IMR-90 (cell line): ENCODE data around the gene PSME2. TPM values are rescaled to one million over a fixed set of nuclear protein-coding genes. Genes with fewer than 3 reads are reported as not detected.

ENCODE experiments used
- ATAC-seq: fragments of 200-7000 bp; cut with Tn5 transposase; 2 replicates; pipeline ENCODE4 v1.9.1; 2020; ENCODE audit warnings: low read depth, mild to moderate bottlenecking, moderate library complexity
- BruUV-seq: library from RNA; stranded (reverse); fragments of 400-500 nt; replicated peaks from 2 replicates; lab custom pipeline; 2021; lab: Mats Ljungman, UMichigan
- CTCF ChIA-PET: fragments of 300-600 bp; formaldehyde crosslinking; extraction: SDS; loops from one replicate; lab custom pipeline; 2021; ENCODE audit warnings: antibody characterized with exemption; lab: Yijun Ruan, JAX
- POLR2A ChIA-PET: fragments of 300-600 bp; sonication (Branson Sonifier 250); formaldehyde crosslinking; loops from one replicate; lab custom pipeline; 2022; ENCODE audit warnings: antibody characterized with exemption; ENCODE audit not compliant: unreplicated experiment; lab: Charles Lee
- DNase-seq: peaks from one replicate; pipeline ENCODE4 v3.0.0; 2013
- H2AFZ ChIP-seq: replicated peaks from 2 replicates; pipeline ENCODE3; 2013; ENCODE audit warnings: low read length, mild to moderate bottlenecking; ENCODE audit not compliant: poor library complexity
- H2AK5ac ChIP-seq: 2 replicates; pipeline ENCODE4 v1.6.1; 2013; ENCODE audit warnings: low read depth, low read length, inconsistent platforms
- H2AK9ac ChIP-seq: replicated peaks from 2 replicates; pipeline ENCODE3; 2013; ENCODE audit warnings: mild to moderate bottlenecking, low read depth, low read length, moderate library complexity; ENCODE audit not compliant: poor library complexity
- H2BK120ac ChIP-seq: 2 replicates; pipeline ENCODE4 v1.6.1; 2013; ENCODE audit warnings: low read depth, low read length, inconsistent platforms
- H2BK15ac ChIP-seq: 3 replicates; pipeline ENCODE4 v1.6.1; 2013; ENCODE audit warnings: low read depth, low read length, inconsistent platforms
- H2BK20ac ChIP-seq: 2 replicates; pipeline ENCODE4 v1.6.1; 2013; ENCODE audit warnings: low read depth, mild to moderate bottlenecking, inconsistent platforms, low read length, moderate library complexity
- H2BK5ac ChIP-seq: 2 replicates; pipeline ENCODE4 v1.6.1; 2013; ENCODE audit warnings: mild to moderate bottlenecking, low read depth, low read length, inconsistent platforms; ENCODE audit not compliant: poor library complexity, severe bottlenecking
- H3K14ac ChIP-seq: replicated peaks from 2 replicates; pipeline ENCODE4 v1.6.1; 2013; ENCODE audit warnings: low read depth, low read length, inconsistent platforms
- H3K18ac ChIP-seq: 2 replicates; pipeline ENCODE4 v1.6.1; 2013; ENCODE audit warnings: low read depth, low read length, control low read depth
- H3K23ac ChIP-seq: 2 replicates; pipeline ENCODE4 v1.6.1; 2013; ENCODE audit warnings: low read depth, low read length, inconsistent platforms
- H3K27ac ChIP-seq: 2 replicates; pipeline ENCODE4 v1.5.1; 2013; ENCODE audit warnings: mild to moderate bottlenecking, control low read depth, low read length; ENCODE audit not compliant: insufficient read depth
- H3K27me3 ChIP-seq: 2 replicates; pipeline ENCODE4 v1.6.1; 2013; ENCODE audit warnings: low read length; ENCODE audit not compliant: control insufficient read depth, insufficient read depth
- H3K36me3 ChIP-seq: 2 replicates; pipeline ENCODE4 v1.6.1; 2013; ENCODE audit warnings: low read length, mixed read lengths; ENCODE audit not compliant: control insufficient read depth, insufficient read depth
- H3K4ac ChIP-seq: 2 replicates; pipeline ENCODE4 v1.6.1; 2013; ENCODE audit warnings: low read depth, low read length, inconsistent platforms
- H3K4me1 ChIP-seq: 2 replicates; pipeline ENCODE4 v1.6.1; 2013; ENCODE audit warnings: low read length, mixed read lengths; ENCODE audit not compliant: control insufficient read depth, insufficient read depth
- H3K4me2 ChIP-seq: 2 replicates; pipeline ENCODE4 v1.6.1; 2013; ENCODE audit warnings: low read depth, mild to moderate bottlenecking, control low read depth, low read length, moderate library complexity
- H3K4me3 ChIP-seq: 2 replicates; pipeline ENCODE4 v1.5.1; 2013; ENCODE audit warnings: low read depth, mild to moderate bottlenecking, control low read depth, low read length, moderate library complexity; ENCODE audit not compliant: insufficient read depth
- H3K56ac ChIP-seq: 2 replicates; pipeline ENCODE4 v1.6.1; 2013; ENCODE audit warnings: low read length, inconsistent platforms; ENCODE audit not compliant: insufficient read depth; ENCODE audit errors: extremely low read depth
- H3K79me1 ChIP-seq, 2 experiments: 2 replicates each; pipeline ENCODE4 v1.6.1; 2013; ENCODE audit warnings: low read length in 2 of 2, inconsistent platforms in 1 of 2, low read depth in 1 of 2
- H3K9ac ChIP-seq: 2 replicates; pipeline ENCODE4 v1.6.1; 2013; ENCODE audit warnings: low read depth, low read length, control low read depth
- H3K9me1 ChIP-seq: 2 replicates; pipeline ENCODE4 v1.6.1; 2013; ENCODE audit warnings: low read length, inconsistent platforms; ENCODE audit not compliant: insufficient read depth
- H3K9me3 ChIP-seq: 2 replicates; pipeline ENCODE4 v1.6.1; 2013; ENCODE audit warnings: low read length; ENCODE audit not compliant: control insufficient read depth, insufficient read depth
- H4K20me1 ChIP-seq: 2 replicates; pipeline ENCODE4 v1.6.1; 2013; ENCODE audit warnings: low read length, inconsistent platforms; ENCODE audit not compliant: insufficient read depth
- H4K5ac ChIP-seq: 2 replicates; pipeline ENCODE4 v1.6.1; 2013; ENCODE audit warnings: mild to moderate bottlenecking, low read depth, low read length, control low read depth
- H4K8ac ChIP-seq, 2 experiments: 2 replicates each; pipeline ENCODE4 v1.6.1; 2013; ENCODE audit warnings: low read depth in 2 of 2, low read length in 2 of 2, control low read depth in 1 of 2, inconsistent platforms in 1 of 2
- H4K91ac ChIP-seq: 2 replicates; pipeline ENCODE4 v1.6.1; 2013; ENCODE audit warnings: low read depth, low read length, inconsistent platforms; ENCODE audit not compliant: insufficient read depth
- ELK1 ChIP-seq: fragments of 150-350 bp; IDR thresholded peaks from 2 replicates; pipeline ENCODE4 v1.6.1; 2016; ENCODE audit warnings: low read depth, mild to moderate bottlenecking, low read length, moderate library complexity, borderline replicate concordance
- NFE2L2 ChIP-seq: fragments of 150-350 bp; IDR thresholded peaks from 2 replicates; pipeline ENCODE4 v1.6.1; 2016; ENCODE audit warnings: low read depth, mild to moderate bottlenecking, low read length
- RCOR1 ChIP-seq: IDR thresholded peaks from 2 replicates; pipeline ENCODE4 v1.6.1; 2012; ENCODE audit warnings: mild to moderate bottlenecking, low read length, improper control_type of control experiment; ENCODE audit not compliant: insufficient replicate concordance
- WGBS, 2 experiments: methylation state at CpG; one replicate each; pipeline versions ENCODE4 v1.1.5 to v1.1.7; 2013; ENCODE audit warnings: missing lambda C conversion rate in 2 of 2; ENCODE audit not compliant: insufficient read length in 1 of 2; ENCODE audit errors: extremely low coverage in 2 of 2; 5-methylcytosine and 5-hydroxymethylcytosine counted together
- dilution Hi-C: fragments of 300-500 bp; cut with HindIII; formaldehyde crosslinking; loops from one replicate; pipeline ENCODE4 v1.14.3; 2018; ENCODE audit warnings: low sequenced_read_pairs; ENCODE audit not compliant: unreplicated experiment
- in situ Hi-C: fragments of 300-500 bp; cut with MboI; formaldehyde crosslinking; loops from 3 replicates; pipeline ENCODE4 v1.14.3; 2019; ENCODE audit warnings: low sequenced_read_pairs, inconsistent platforms, mixed read lengths
- intact Hi-C: fragments of 100-400 bp; cut with micrococcal nuclease; formaldehyde crosslinking; loops from 2 replicates; pipeline ENCODE4 v1.10.0; 2022
- polyA plus RNA-seq, 3 experiments: library from polyadenylated mRNA; depleted of rRNA; stranded (reverse); fragments of >200 nt; gene quantifications; 2 replicates each; pipeline ENCODE4 v1.2.3, GENCODE V29; 2012; ENCODE audit warnings: low replicate concordance in 1 of 3
- total RNA-seq: library from RNA; depleted of rRNA; stranded (reverse); fragments of >200 nt; gene quantifications from 2 replicates; pipeline ENCODE4 v1.2.3, GENCODE V29; 2012

PSME2 gene
- total and polyA plus RNA-seq, 2 of the 4 experiments (the other 2 are of a cell fraction), result 104 to 141 TPM

- Histone ChIP-seq H3K9me3 (no peaks in the 10 kb centered on the region), H2AK5ac (no peak overlapping the region), H4K5ac (no peak overlapping the region), H2BK20ac (no peak overlapping the region), H3K23ac (no peak overlapping the region), H3K18ac (no peak overlapping the region), H3K9me1 (no peaks in the 10 kb centered on the region; the same call in 1 of the 2 replicates), H3K27ac (no peak overlapping the region), H3K9ac (no peak overlapping the region), H3K36me3 (peaks cover 68% of the 10 kb centered on the region), H3K14ac (no peak overlapping the region), H3K56ac (no peak overlapping the region), H4K20me1 (no peaks in the 10 kb centered on the region; the same call in 1 of the 2 replicates), H2BK120ac (no peak overlapping the region), H3K4me3 (no peak overlapping the region), H3K4me2 (no peak overlapping the region), H2AK9ac (no peak overlapping the region), H4K8ac (no peak overlapping the region), H3K79me1 (peaks cover 8 to 18% of the 10 kb centered on the region in 2 experiments), H2BK15ac (no peak overlapping the region), H3K27me3 (no peaks in the 10 kb centered on the region), H2AFZ (no peak overlapping the region), H3K4me1 (no peaks in the 10 kb centered on the region), H3K4ac (no peak overlapping the region), H2BK5ac (no peak overlapping the region), H4K91ac (no peak overlapping the region)
- intact Hi-C loops (no loop called here), dilution Hi-C loops (no loop called here), in situ Hi-C loops (no loop called here)
- CTCF ChIA-PET, result no interaction called here
- TF ChIP-seq RCOR1 (no peak), ELK1 (no peak), NFE2L2 (no peak)
- ATAC-seq, result no peak
- no peak for DNase-seq
- POLR2A ChIA-PET, result no interaction called here
- BruUV-seq, result no TSS peak
- WGBS, 2 experiments, result 100% methylated on average over 1 of the region's 10 CpGs; no CpG with 5 or more reads in 1 of the 2 experiments
Observed at GRCh38 chr14:24155100-24155499, 8.7 kb upstream of the PSME2 start.
